Type B pancreatic cell (in vitro differentiated cells): ENCODE measurements around the gene DCTN2. TPM values are rescaled to one million over a fixed set of nuclear protein-coding genes. Genes with fewer than 3 reads are reported as not detected.

Source experiments
- DNase-seq: peaks from one replicate; pipeline ENCODE4 v3.0.0; 2021; ENCODE audit warnings: mixed read lengths; ENCODE audit not compliant: unreplicated experiment; ENCODE audit errors: extremely low spot score
- H3K27ac Mint-ChIP-seq: 2 replicates; pipeline ENCODE4 v1.8.0; 2021; ENCODE audit warnings: mild to moderate bottlenecking, mixed read lengths
- H3K27me3 Mint-ChIP-seq: 2 replicates; pipeline ENCODE4 v1.8.0; 2021; ENCODE audit warnings: mixed read lengths
- H3K36me3 Mint-ChIP-seq: 2 replicates; pipeline ENCODE4 v1.8.0; 2021; ENCODE audit warnings: mixed read lengths
- H3K4me1 Mint-ChIP-seq: one replicate; pipeline ENCODE4 v1.8.0; 2021; ENCODE audit warnings: mixed read lengths; ENCODE audit not compliant: unreplicated experiment
- H3K4me3 Mint-ChIP-seq: 2 replicates; pipeline ENCODE4 v1.8.0; 2021; ENCODE audit warnings: mild to moderate bottlenecking, mixed read lengths
- H3K9me3 Mint-ChIP-seq: 2 replicates; pipeline ENCODE4 v1.8.0; 2021; ENCODE audit warnings: mixed read lengths
- CTCF ChIP-seq: fragments of 200-600 bp; sonication (generic); conservative IDR thresholded peaks from 2 replicates; pipeline ENCODE4 v1.5.0; 2021; ENCODE audit warnings: antibody characterized with exemption, mild to moderate bottlenecking
- microRNA-seq: library from miRNA; unstranded; fragments of <30 nt; microRNA quantifications from one replicate; pipeline ENCODE4, GENCODE V29; 2020
- total RNA-seq: library from RNA; stranded (reverse); gene quantifications from 2 replicates; pipeline ENCODE4 v1.2.1, GENCODE V29; 2021; ENCODE audit warnings: low replicate concordance

DCTN2 gene
- total RNA-seq, 1 donor from 2014 or later: 126 TPM

DNA sequence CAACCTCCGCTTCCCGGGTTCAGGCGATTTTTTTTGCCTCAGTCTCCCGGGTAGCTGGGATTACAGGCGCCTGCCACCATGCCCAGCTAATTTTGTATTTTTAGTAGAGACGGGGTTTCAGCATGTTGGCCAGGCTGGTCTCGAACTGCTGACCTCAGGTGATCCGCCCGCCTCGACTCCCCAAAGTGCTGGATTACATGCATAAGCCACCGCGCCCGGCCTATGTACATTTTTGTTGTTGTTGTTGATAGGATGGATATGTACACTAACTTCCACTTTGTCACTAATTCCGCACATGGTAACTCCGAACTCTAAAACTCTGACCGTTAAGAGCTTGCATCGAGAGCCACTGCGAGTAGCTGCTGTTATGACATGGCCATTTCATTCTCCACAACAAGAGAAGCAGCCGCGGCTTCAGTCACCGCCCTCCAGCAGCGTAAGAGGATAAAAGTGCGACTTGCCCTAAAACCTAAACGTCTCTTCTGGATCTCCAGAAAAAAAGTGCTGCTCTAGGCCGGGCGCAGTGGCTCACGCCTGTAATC, 59.9 kb downstream of the DCTN2 start:
- TF ChIP-seq CTCF: no peak
- H3K27ac Mint-ChIP-seq: no peak overlapping the region

DNA sequence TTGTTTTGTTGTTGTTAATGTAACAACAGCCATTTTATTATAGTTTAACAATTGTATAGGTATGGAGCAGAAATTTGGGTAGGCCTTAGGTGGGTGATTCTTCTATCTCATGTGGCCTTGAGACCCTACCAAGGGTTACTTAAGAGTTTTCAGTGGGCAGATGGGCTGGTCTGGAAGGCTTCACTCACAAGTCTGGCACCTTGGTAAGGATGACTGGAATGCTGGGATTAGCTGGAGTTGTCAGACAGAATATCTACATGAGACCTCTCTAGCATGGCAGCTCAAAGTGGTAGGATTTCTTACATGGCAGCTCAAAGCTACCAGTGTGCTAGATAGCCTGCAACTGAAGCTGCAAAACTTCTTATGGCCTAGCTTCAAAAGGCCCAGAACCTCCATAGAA, 61.3 kb downstream of the DCTN2 start:
- Mint-ChIP-seq H3K27me3 (peaks cover 17% of the 10 kb centered on the region), H3K9me3 (no peaks in the 10 kb centered on the region), H3K27ac (no peak overlapping the region), H3K4me3 (no peak overlapping the region), H3K36me3 (peaks cover 11% of the 10 kb centered on the region), H3K4me1 (peaks cover 23% of the 10 kb centered on the region)
- no peak for DNase-seq
- TF ChIP-seq CTCF: no peak

More for the DNA sequence above, 59.9 kb downstream of the DCTN2 start:
- no peaks in the 10 kb centered on the region for H3K9me3 Mint-ChIP-seq
- no peak for DNase-seq
- H3K4me3 Mint-ChIP-seq: peak overlapping the region; percentile 100
- peaks cover 20% of the 10 kb centered on the region for H3K4me1 Mint-ChIP-seq
- peaks cover 6% of the 10 kb centered on the region for H3K27me3 Mint-ChIP-seq
- H3K36me3 Mint-ChIP-seq: peaks cover 17% of the 10 kb centered on the region

- TF ChIP-seq CTCF: no peak
- H3K9me3 Mint-ChIP-seq: no peaks in the 10 kb centered on the region
- peaks cover 4% of the 10 kb centered on the region for H3K36me3 Mint-ChIP-seq
- H3K27me3 Mint-ChIP-seq: peaks cover 37% of the 10 kb centered on the region
- peak overlapping the region; percentile 30 for H3K27ac Mint-ChIP-seq
- DNase-seq: no peak
- H3K4me3 Mint-ChIP-seq: no peak overlapping the region
- H3K4me1 Mint-ChIP-seq: peaks cover 16% of the 10 kb centered on the region
Observed at GRCh38 chr12:57483466-57483865, 63.5 kb downstream of the DCTN2 start.

GRCh38 chr12:57481671-57482070, 65.3 kb downstream of the DCTN2 start:
- TF ChIP-seq CTCF: no peak
- H3K4me3 Mint-ChIP-seq: no peak overlapping the region
- DNase-seq: no peak
- peaks cover 10% of the 10 kb centered on the region for H3K4me1 Mint-ChIP-seq
- H3K27me3 Mint-ChIP-seq: peaks cover 55% of the 10 kb centered on the region
- no peaks in the 10 kb centered on the region for H3K9me3 Mint-ChIP-seq
- H3K36me3 Mint-ChIP-seq: no peaks in the 10 kb centered on the region
- H3K27ac Mint-ChIP-seq: no peak overlapping the region

Small RNA genes within 50 kb of the gene (microRNA-seq; reads per million reads assigned to microRNA genes)
- gene MIR616 (not detected), gene MIR6758 (not detected)

Other genes starting within 250 kb of the DCTN2 start
- gene R3HDM2, start 116.1 kb downstream of the DCTN2 start, total RNA-seq: 49.1 and 59.0 TPM in 2 replicates
- gene INHBC, start 112.4 kb downstream of the DCTN2 start, total RNA-seq: not detected in 2 replicates
- 0.27 and 0.29 TPM in 2 replicates for gene INHBE, start 91.9 kb downstream of the DCTN2 start, total RNA-seq
- 3.5 and 22.7 TPM in 2 replicates for gene GLI1, start 87.4 kb downstream of the DCTN2 start, total RNA-seq
- gene ARHGAP9, start 67.3 kb downstream of the DCTN2 start, total RNA-seq: 0.52 and 1.8 TPM in 2 replicates
- 200 and 211 TPM in 2 replicates for gene MARS1, start 59.1 kb downstream of the DCTN2 start, total RNA-seq
- gene DDIT3, start 26.7 kb downstream of the DCTN2 start, total RNA-seq: 17.7 and 32.3 TPM in 2 replicates
- 87.5 and 94.7 TPM in 2 replicates for gene MBD6, start 24.4 kb downstream of the DCTN2 start, total RNA-seq
- gene KIF5A, start 2.9 kb upstream of the DCTN2 start, total RNA-seq: 1.4 and 4.4 TPM in 2 replicates
- gene PIP4K2C, start 44.0 kb upstream of the DCTN2 start, total RNA-seq: 27.6 and 35.6 TPM in 2 replicates
- 21.5 and 65.5 TPM in 2 replicates for gene DTX3, start 57.6 kb upstream of the DCTN2 start, total RNA-seq
- 4.7 and 34.6 TPM in 2 replicates for gene ARHGEF25, start 64.2 kb upstream of the DCTN2 start, total RNA-seq
- gene B4GALNT1, start 86.0 kb upstream of the DCTN2 start, total RNA-seq: 0.64 and 5.9 TPM in 2 replicates
- gene OS9, start 146.9 kb upstream of the DCTN2 start, total RNA-seq: 222 and 236 TPM in 2 replicates
- gene AGAP2, start 191.6 kb upstream of the DCTN2 start, total RNA-seq: 0.33 and 4.1 TPM in 2 replicates
- gene TSPAN31, start 197.8 kb upstream of the DCTN2 start, total RNA-seq: 34.8 and 40.8 TPM in 2 replicates
- 124 and 193 TPM in 2 replicates for gene CDK4, start 205.1 kb upstream of the DCTN2 start, total RNA-seq
- gene MARCHF9, start 207.9 kb upstream of the DCTN2 start, total RNA-seq: 15.0 and 20.1 TPM in 2 replicates
- 1.4 and 2.2 TPM in 2 replicates for gene CYP27B1, start 219.9 kb upstream of the DCTN2 start, total RNA-seq
- gene METTL1, start 224.9 kb upstream of the DCTN2 start, total RNA-seq: 29.3 and 31.1 TPM in 2 replicates
- gene EEF1AKMT3, start 225.4 kb upstream of the DCTN2 start, total RNA-seq: 5.1 and 6.0 TPM in 2 replicates
- 30.4 and 33.0 TPM in 2 replicates for gene TSFM, start 235.6 kb upstream of the DCTN2 start, total RNA-seq